ENCODE data around the gene GSS. TPM values are rescaled to one million over a fixed set of nuclear protein-coding genes. Genes with fewer than 3 reads are reported as not detected.

The GSS gene
- total and polyA plus RNA-seq, 2 of the 8 experiments (the other 6 are each of a cell fraction or from before 2014, with no cell fraction given): 34.6 to 43.2 TPM

- CTCF ChIA-PET (ENCODE audit: partially characterized antibody): interaction anchor here (0.6 to 2.1 kb wide), 5 partner anchors 11 to 114 kb away, joined by 3 to 8 read pairs (median 3); no protein-coding TSS in a partner anchor
- Histone ChIP-seq H3K23me2 (ENCODE audit: low read depth, low read length) (no peaks in the 10 kb centered on the region), H3K4me3 (ENCODE audit: extremely low read depth in 1 of 4, insufficient read depth in 2 of 4, low read depth in 3 of 4, low read length in 4 of 4) (no peak overlapping the region), H2BK15ac (ENCODE audit: low read length) (no peak overlapping the region), H2BK12ac (ENCODE audit: low read depth, low read length) (no peak overlapping the region), H2AK5ac (ENCODE audit: low read depth, low read length) (no peak overlapping the region), H4K20me1 (replicated peaks in 1 of 2; ENCODE audit: control insufficient read depth in 1 of 2, insufficient read depth in 2 of 2, low read length in 2 of 2) (peaks cover 0 to 4% of the 10 kb centered on the region in 2 experiments), H3K56ac (replicated peaks; ENCODE audit: insufficient read length, low read depth, low read length) (no peak overlapping the region), H4K91ac (replicated peaks; ENCODE audit: insufficient read length, low read length) (no peak overlapping the region), H3K4ac (replicated peaks; ENCODE audit: insufficient read length, low read depth, low read length) (no peak overlapping the region), H3K4me2 (ENCODE audit: insufficient read depth in 1 of 2, low read depth in 2 of 2, low read length in 2 of 2) (no peak overlapping the region), H2BK120ac (replicated peaks; ENCODE audit: low read depth, low read length) (no peak overlapping the region), H3K9me3 (ENCODE audit: insufficient read depth in 2 of 2, low read depth in 1 of 2, low read length in 1 of 2) (no peaks in the 10 kb centered on the region), H3K23ac (ENCODE audit: insufficient read length) (no peak overlapping the region), H3K14ac (ENCODE audit: insufficient read length) (no peak overlapping the region), H3K4me1 (replicated peaks in 1 of 4; ENCODE audit: control insufficient read depth in 3 of 4, insufficient read depth in 4 of 4, low read length in 3 of 4) (peaks cover 0 to 21% (median 11%) of the 10 kb centered on the region in 4 experiments; a peak in 6 of 7 replicates), H4K5ac (ENCODE audit: insufficient read length, low read depth, low read length) (no peak overlapping the region), H2AFZ (ENCODE audit: low read length) (no peak overlapping the region), H2BK20ac (ENCODE audit: low read length) (no peak overlapping the region), H2BK5ac (ENCODE audit: low read depth, low read length) (no peak overlapping the region), H3K79me2 (ENCODE audit: control insufficient read depth in 1 of 2, insufficient read depth in 2 of 2, low read length in 2 of 2) (no peaks in the 10 kb centered on the region), H3K79me1 (ENCODE audit: low read depth, low read length) (no peaks in the 10 kb centered on the region), H3K27me3 (replicated peaks in 1 of 4; ENCODE audit: control insufficient read depth in 3 of 4, extremely low read depth in 1 of 4, insufficient read depth in 3 of 4, low read length in 3 of 4) (peaks cover 0 to 5% (median 4%) of the 10 kb centered on the region in 4 experiments; a peak in 3 of 7 replicates), H3K27ac (ENCODE audit: low read depth, low read length) (no peak overlapping the region), H3K36me3 (ENCODE audit: control insufficient read depth in 2 of 4, insufficient read depth in 4 of 4, low read length in 3 of 4) (no peaks in the 10 kb centered on the region), H3K9ac (replicated peaks in 1 of 4; ENCODE audit: extremely low read depth in 1 of 4, low read depth in 3 of 4, low read length in 3 of 4) (no peak overlapping the region), H3K18ac (ENCODE audit: extremely low read depth, low read length) (no peak overlapping the region), H4K8ac (ENCODE audit: extremely low read depth, insufficient read depth, low read length) (no peak overlapping the region)
- POLR2A ChIA-PET (ENCODE audit: partially characterized antibody): interaction anchor here (0.9 to 1.5 kb wide), 7 partner anchors 8 to 137 kb away, joined by 3 to 5 read pairs (median 3); partner anchors contain the start of genes GSS and MYH7B
- FAIRE-seq: no peak
- WGBS, 2 experiments (ENCODE audit: extremely low coverage in 1 of 2, insufficient coverage in 1 of 2, insufficient read length in 1 of 2, insufficient replicate concordance in 2 of 2, low coverage in 1 of 2, low lambda C conversion rate in 2 of 2, missing lambda C conversion rate in 1 of 2): 91% methylated on average over 4 of the region's 4 CpGs; no CpG with 5 or more reads in 1 of the 2 experiments
- DNase-seq (ENCODE audit: low read depth in 1 of 2, low spot score in 2 of 2): no peak
- no peak for TF ChIP-seq BRCA1 (IDR thresholded peaks at IDR 0.05; ENCODE audit: low read depth, low read length)
- TF ChIP-seq, protein P1, sequence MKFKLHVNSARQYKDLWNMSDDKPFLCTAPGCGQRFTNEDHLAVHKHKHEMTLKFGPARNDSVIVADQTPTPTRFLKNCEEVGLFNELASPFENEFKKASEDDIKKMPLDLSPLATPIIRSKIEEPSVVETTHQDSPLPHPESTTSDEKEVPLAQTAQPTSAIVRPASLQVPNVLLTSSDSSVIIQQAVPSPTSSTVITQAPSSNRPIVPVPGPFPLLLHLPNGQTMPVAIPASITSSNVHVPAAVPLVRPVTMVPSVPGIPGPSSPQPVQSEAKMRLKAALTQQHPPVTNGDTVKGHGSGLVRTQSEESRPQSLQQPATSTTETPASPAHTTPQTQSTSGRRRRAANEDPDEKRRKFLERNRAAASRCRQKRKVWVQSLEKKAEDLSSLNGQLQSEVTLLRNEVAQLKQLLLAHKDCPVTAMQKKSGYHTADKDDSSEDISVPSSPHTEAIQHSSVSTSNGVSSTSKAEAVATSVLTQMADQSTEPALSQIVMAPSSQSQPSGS (IDR thresholded peaks at IDR 0.05; ENCODE audit: low read length): no peak
- no peak for TF ChIP-seq SIRT6 (IDR thresholded peaks at IDR 0.05; ENCODE audit: low read length)
- no peak for TF ChIP-seq PHF8 (conservative IDR thresholded peaks at IDR 0.05; ENCODE audit: low read depth, low read length)
- TF ChIP-seq SP2 (IDR thresholded peaks at IDR 0.05; ENCODE audit: low read length): no peak
- no peak for TF ChIP-seq RXRA (IDR thresholded peaks at IDR 0.05; ENCODE audit: insufficient read depth, low read depth, low read length)
- TF ChIP-seq TAF1 (IDR thresholded peaks at IDR 0.05; ENCODE audit: low read depth, low read length): no peak
- TF ChIP-seq TBP (IDR thresholded peaks at IDR 0.05; ENCODE audit: low read depth, low read length): no peak
- no peak for TF ChIP-seq SUZ12 (IDR thresholded peaks at IDR 0.05; ENCODE audit: low read length)
- no peak for TF ChIP-seq HDAC2 (IDR thresholded peaks at IDR 0.05; ENCODE audit: borderline replicate concordance in 1 of 2, low read depth in 2 of 2, low read length in 2 of 2)
- no peak for TF ChIP-seq SP1 (IDR thresholded peaks at IDR 0.05; ENCODE audit: low read depth, low read length)
- TF ChIP-seq, protein P2, sequence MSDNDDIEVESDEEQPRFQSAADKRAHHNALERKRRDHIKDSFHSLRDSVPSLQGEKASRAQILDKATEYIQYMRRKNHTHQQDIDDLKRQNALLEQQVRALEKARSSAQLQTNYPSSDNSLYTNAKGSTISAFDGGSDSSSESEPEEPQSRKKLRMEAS (IDR thresholded peaks at IDR 0.05): no peak
- no peak for TF ChIP-seq ASH2L (IDR thresholded peaks at IDR 0.05; ENCODE audit: low read length)
Measured at GRCh38 chr20:34989118-34989517, 33.5 kb upstream of the GSS start.

Measured in H1 (cell line).